HG02588 (cell line): ENCODE results near the gene TAB3.
"Not testable (repeated sequence)": the region's sequence is repeated elsewhere in the genome, so short reads cannot be mapped to it uniquely, and the experiment has no call there.

Experiments
- ATAC-seq: cut with Tn5 transposase; IDR thresholded peaks from one replicate; pipeline ENCODE4 v1.9.1; 2021; ENCODE audit warnings: mild to moderate bottlenecking, moderate library complexity; ENCODE audit not compliant: unreplicated experiment

TAB3 gene

DNA sequence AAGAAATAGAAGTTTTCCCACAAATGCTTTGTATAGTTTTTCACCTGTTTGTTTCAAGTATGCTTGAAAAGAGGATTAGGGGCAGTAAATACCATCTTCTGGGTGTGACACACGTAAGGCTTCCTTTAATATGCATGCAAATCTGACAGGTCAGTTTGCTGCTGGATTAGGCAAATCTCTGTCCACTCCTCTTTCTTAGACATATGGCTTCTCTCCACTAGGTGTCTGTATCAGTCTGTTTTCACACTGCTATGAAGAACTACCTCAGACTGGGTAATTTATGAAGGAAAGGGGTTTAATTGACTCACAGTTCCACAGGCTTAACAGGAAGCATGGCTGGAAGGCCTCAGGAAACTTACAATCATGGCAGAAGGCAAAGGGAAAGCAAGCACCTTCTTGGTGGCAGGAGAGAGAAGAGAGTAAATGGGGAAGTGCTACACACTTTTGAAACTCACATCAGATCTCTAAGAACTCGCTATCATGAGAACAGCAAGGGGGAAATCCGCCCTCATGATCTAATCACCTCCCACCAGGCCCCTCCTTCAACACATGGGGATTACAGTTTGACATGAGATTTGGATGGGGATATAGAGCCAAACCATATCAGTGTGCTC lies 66.9 kb downstream of the TAB3 start:
- peak; percentile 80 for ATAC-seq

DNA sequence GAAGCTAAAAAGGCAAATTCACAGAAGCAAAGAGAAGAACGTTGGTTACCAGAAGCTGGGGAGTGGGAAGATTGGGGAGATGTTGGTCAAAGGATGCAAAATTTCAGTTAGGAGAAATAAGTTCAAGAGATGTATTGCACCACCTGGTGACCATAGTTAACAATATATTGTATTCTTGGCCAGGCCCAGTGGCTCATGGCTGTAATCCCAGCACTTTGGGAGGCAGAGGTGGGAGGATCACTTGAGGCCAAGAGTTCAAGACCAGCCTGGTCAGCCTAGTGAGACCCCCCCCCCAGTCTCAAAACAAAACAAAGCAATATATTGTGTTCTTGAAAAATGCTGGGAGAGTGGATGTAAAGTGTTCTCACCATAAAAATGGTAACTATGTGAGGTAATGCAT lies 67.9 kb downstream of the TAB3 start:
- no peak for ATAC-seq

DNA sequence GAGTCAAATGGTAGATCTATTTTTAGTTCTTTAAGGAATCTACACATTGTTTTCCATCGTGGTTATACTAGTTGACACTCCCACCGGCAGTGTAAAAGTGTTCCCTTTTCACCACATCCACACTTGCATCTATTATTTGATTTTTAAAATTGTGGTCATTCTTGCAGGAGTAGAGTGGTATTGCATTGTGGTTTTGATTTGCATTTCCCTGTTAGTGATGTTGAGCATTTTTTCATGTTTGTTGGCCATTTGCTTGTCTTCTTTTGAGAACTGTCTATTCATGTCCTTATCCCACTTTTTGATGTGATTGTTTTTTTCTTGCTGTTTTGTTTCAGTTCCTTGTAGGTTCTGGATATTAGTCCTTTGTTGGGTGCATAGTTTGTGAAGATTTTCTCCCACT lies 70.0 kb downstream of the TAB3 start:
- ATAC-seq, result no peak

DNA sequence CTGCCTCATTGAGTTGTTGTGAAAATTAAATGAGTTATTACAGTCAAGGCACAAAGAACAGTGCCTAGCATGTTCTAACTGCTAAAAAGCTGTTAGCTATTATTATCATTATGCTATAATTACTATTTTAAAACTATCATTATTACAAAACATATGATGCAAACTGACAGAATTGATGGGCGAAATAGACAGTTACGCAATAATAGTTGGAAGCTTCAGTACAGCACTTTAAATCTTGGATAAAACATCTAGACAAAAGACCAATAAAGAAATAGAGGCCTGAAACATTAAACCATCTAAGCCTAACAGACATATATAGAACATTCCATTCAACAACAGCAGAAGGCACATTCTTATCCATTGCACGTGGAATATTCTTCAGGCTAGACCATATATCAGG lies 73.0 kb downstream of the TAB3 start:
- no peak for ATAC-seq

DNA sequence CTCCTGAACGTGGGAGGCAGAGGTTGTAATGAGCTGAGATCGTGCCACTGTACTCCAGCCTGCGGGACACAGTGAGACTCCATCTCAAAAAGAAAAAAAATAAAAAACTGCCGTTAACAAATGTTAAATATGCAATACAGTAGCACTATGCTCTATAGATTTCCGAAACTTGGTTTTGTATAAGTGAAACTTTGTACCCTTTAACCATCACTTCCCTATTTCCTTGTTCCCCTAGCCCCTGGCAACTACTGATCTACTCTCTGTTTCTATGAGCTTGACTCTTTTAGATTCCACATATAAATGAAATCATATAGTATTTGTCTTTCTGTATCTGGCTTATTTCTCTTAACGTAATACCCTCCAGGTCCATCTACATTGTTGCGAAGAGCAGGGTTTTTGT lies 74.1 kb downstream of the TAB3 start:
- no peak for ATAC-seq

DNA sequence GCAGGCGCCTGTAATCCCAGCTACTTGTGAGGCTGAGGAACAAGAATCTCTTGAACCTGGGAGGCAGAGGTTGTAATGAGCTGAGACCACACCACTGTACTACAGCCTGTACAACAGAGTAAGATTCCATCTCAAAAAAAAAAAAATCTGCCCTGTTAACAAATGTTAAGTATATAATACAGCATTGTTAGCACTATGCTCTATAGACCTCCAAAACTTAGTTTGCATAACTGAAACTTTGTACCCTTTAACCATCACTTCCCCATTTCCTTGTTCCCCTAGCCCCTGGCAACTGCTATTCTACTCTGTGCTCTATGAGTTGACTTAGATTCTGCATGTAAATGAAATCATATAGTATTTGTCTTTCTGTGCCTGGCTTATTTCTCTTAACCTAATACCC lies 76.7 kb downstream of the TAB3 start:
- peak; percentile 97 for ATAC-seq

DNA sequence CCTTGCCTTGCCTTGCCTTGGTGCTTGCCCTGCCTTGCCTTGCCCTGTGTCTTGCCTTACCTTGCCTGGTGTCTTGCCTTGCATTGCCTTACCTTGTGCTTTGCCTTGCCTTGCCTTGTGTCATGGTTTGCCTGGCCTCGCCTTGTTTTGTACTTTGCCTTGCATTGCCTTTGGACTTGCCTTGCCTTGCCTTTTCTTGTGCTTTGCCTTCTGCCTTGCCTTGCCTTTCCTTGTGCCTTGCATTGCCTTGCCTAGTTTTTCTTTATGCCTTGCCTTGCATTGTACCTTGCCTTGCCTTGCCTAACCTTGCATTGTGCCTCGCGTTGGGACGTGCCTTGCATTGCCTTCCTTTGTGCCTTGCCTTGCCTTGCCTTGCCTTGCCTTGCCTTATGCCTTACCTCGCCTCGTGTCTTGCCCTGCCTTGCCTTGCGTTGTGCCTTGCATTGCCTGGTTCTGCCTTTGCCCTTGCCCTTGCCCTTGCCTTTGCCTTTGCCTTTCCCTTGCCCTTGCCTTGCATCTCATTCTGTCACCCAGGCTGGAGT lies 82.8 kb downstream of the TAB3 start:
- no peak for ATAC-seq

DNA sequence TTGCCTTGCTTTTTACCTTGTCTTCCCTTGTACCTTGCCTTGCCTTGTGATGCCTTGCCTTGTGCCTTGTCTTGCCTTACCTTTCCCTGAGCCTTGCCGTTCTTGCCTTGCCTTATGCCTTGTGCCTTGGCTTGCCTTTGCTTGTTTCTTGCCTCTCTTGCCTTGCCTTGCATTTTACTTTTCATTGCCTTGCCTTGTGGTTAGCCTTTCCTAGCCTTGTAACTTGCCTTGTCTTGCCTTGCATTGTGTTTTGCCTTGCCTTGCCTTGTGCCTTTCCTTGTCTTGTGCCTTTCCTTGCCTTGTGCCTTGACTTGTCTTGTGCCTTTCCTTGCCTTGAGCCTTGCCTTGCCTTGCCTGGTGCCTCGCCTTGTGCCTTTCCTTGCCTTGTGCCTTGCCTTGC lies 84.6 kb downstream of the TAB3 start:
- no peak for ATAC-seq

DNA sequence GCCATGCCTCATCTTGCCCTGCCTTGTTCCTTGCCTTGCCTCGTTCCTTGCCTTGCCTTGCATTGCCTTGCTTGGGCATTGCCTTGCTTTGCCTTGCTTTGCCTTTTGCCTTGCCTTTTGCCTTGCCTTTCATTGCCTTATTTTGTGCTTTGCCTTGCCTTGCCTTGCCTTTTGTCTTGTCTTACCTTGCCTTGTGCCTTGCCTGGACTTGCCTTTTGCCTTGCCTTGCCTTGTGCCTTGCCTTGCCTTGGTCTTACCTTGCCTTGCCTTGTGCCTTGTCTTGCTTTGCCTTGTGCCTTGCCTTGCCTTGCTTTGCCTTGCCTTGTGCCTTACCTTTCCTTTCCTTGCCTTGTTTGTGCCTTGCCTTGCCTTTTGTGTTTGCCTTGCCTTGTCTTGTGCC lies 88.2 kb downstream of the TAB3 start:
- ATAC-seq, result no peak

DNA sequence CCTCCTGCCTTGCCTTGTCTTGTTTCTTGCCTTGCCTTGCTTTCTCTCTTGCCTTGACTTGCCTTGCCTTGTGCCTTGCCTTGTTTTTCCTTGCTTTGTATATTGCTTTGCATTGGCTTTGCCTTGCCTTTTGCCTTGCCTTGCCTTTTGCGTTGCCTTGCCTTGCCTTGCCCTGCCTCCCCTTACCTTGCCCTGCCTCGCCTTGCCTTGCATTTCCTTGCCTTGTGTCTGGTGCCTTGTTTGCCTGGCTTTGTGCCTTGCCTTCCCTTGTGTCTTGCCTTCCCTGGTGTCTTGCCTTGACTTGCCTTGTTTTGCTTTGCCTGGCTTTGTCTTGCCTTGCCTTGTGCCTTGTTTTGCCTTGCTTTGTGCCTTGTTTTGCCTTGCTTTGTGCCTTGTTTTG lies 89.7 kb downstream of the TAB3 start:
- ATAC-seq, result no peak

DNA sequence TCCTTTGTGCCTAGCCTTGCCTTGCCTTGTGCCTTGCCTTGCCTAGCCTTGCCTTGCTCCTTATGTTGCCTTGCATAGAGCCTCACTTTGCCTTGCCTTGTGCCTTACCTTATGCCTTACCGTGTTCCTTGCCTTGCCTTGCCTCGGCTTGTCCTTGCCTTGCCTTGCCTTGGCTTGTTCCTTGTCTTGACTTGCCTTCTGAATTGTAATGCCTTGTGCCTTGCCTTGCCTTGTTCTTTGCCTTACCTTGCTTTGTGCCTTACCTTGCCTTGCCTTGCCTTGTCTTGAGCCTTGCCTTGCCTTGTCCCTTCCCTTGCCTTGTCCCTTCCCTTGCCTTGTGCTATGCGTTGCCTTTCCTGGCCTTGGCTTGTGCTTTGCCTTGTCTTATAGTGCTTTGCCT lies 90.2 kb downstream of the TAB3 start:
- ATAC-seq, result no peak

DNA sequence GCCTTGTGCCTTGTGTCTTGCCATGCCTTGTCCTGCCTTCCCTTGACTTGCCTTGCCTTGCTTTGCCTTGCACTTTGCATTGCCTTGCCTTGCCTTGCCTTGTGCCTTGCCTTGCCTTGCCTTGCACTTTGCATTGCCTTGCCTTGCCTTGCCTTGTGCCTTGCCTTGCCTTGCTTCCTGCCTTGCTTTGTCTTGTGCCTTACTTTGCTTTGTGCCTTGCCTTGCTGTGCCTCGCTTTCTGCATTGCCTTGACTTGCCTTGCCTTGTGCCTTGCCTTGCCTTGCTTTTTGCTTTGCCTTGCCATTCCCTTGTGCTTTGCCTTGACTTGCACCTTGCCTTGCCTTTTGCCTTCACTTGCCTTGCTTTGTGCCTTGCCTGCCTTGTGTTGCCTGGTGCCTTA lies 91.8 kb downstream of the TAB3 start:
- not testable (repeated sequence) for ATAC-seq

DNA sequence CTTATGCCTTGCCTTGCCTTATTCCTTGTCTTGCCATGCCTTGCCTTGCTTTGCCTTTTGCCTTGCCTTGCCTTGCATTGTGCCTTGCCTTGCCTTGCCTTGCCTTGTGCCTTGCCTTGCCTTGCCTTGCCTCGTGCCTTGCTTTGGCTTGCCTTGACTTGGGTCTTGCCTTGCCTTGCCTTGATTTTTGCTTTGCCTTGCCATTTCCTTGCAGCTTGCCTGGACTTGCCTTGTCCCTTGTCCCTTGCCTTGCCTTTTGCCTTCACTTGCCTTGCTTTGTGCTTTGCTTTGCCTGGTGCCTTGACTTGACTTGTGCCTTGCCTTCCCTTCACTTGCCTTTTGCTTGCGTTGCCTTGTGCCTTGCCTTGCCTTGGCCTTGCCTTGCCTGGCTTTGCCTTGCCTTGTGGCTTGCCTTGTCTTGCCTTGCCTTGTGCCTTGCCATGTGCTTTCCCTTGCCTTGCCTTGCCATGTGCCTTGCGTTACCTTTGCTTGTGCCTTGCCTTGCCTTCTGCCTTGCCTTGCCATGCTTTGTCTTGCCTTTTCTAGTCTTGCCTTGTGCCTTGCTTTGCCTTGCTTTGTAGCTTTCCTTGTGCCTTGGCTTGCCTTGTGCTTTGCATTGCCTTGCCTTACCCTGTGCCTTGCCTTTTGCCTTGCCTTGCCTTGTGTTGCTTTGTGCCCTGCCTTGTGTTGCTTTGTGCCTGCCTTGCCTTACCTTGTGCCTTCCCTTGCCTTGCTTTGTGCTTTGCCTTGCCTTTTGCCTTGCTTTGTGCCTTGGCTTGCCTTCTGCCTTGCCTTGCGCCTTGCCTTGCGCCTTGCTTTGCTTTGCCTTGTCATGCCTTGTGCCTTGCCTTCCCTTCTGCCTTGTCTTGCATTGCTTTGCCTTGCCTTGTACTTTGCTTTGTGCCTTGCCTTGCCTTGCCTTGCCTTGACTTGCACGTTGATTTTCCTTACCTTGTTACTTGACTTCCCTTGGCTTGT lies 92.8 kb downstream of the TAB3 start:
- no peak for ATAC-seq

DNA sequence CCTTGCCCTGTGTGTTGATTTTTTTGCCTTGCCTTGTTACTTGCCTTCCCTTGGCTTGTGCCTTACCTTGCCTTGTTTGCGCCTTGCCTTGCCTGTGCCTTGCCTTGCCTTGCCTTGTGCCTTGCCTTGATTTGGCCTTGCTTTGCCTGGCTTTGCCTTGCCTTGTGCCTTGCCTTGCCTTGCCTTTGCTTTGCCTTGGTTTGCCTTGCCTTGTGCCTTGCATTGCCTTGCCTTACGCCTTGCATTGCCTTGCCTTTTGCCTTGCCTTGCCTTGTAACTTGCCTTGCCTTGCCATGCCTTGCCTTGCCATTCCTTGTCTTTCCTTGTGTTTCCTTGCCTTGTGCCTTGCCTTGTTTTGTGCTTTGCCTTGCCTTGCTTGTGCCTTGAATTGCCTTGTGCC lies 94.6 kb downstream of the TAB3 start:
- ATAC-seq, result no peak

DNA sequence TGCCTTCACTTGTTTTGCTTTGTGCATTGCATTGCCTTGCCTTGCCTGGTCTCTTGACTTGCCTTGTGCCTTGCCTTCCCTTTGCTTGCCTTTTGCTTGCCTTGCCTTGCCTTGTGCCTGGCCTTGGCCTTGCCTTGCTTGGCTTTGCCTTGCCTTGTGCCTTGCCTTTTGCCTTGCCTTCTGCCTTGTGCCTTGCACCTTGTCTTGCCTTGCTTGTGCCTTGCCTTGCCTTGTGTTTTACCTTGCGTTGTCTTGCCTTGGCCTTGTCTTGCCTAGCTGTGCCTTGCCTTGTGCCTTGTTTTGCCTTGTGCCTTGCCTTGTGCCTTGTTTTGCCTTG lies 95.3 kb downstream of the TAB3 start:
- ATAC-seq, result no peak

DNA sequence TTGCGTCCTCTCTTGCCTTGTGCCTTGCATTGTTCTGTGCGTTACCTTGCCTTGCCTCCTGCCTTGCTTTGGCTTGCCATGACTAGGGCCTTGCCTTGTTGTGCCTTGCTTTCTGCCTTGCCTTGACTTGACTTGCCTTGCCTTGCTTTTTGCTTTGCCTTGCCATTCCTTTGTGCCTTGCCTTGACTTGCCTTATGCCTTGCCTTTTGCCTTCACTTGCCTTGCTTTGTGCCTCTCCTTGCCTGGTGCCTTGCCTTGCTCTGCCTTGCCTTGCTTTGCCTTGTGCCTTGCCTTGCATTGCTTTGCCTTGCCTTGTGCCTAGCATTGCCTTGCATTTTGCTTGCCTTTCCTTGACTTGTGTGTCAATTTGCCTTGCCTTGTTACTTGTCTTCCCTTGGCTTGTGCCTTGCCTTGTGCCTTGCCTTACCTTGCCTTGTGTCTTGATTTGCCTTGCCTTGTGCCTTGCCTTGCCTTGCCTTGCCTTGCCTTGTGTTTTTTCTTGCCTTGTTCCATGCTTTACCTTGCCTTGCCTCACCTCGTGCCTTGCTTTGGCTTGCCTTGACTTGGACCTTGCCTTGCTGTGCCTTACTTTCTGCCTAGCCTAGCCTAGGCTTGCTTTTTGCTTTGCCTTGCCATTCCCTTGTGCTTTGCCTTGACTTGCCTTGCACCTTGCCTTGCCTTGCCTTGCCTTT lies 95.8 kb downstream of the TAB3 start:
- no peak for ATAC-seq

DNA sequence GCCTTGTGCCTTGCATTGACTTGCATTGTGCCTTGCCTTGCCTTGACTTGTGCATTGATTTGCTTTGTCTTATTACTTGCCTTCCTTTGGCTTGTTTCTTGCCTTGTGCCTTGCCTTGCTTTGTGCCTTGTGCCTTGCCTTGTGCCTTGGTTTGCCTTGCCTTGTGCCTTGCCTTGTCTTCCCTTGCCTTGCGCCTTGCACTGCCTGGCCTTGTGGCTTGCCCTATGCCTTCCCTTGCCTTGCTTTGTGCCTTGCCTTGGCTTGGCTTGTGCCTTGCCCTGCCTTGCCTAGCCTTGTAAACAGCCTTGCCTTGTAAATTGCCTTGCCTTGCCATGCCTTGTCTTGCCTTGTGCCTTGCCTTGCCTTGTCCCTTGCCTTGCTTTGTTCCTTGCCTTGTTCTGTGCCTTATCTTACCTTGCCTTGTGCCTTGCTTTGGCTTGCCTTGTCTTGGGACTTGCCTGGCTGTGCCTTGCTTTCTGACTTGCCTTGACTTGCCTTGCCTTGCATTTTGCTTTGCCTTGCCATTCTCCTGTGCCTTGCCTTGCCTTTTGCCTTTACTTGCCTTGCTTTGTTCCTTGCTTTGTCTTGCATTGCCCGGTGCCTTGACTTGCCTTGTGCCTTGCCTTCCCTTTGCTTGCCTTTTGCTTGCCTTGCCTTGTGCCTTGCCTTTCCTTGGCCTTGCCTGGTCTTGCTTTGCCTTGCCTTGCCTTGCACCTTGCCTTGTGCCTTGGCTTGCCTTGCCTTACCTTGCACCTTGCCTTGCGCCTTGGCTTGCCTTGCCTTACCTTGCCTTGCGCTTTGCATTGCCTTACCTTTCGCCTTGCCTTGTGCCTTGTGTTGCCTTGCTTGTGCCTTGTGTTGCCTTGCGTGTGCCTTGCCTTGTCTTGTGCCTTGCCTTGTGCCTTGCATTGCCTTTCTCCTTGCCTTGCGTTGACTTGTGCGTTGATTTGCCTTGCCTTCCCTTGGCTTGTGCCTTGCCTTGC lies 97.5 kb downstream of the TAB3 start:
- ATAC-seq, result no peak

DNA sequence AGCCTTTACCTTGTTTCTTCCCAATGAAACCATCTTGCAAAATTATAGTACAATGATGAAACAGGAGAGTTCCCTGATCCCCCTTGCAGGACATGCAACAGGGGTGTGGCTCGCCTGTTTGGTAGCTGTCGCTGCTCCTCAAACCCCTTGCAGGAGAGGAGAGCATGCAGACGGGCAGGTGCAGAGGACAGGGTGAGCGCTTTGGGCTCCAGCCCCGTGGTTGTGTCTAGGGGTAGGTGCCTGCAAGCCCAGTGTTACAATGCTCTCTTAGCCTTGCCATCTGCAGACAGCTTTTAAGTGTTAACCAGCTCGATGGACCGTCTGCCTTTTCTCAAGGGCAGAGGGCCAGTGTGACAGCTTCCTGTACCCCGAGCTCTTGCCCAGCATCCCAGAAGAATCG lies 102.0 kb downstream of the TAB3 start:
- no peak for ATAC-seq

DNA sequence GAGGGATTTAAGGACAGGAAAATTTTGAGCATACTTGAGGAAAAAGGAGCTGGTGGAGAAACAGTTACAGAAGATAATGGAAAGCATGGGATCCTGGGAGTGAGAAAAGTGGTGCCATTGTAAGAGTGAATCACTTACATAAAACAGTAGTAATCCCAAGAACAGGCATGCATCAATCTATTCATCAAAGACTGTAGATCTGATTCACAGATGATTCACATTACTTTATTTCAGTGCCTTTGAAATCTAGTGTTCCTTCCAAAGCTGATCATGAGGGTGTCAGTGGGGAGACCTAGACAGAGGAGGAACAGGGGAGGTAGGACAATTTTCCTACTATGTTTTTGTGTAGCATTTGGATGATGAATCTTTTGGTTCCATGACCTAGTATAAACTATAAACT lies 102.7 kb downstream of the TAB3 start:
- ATAC-seq, result no peak

DNA sequence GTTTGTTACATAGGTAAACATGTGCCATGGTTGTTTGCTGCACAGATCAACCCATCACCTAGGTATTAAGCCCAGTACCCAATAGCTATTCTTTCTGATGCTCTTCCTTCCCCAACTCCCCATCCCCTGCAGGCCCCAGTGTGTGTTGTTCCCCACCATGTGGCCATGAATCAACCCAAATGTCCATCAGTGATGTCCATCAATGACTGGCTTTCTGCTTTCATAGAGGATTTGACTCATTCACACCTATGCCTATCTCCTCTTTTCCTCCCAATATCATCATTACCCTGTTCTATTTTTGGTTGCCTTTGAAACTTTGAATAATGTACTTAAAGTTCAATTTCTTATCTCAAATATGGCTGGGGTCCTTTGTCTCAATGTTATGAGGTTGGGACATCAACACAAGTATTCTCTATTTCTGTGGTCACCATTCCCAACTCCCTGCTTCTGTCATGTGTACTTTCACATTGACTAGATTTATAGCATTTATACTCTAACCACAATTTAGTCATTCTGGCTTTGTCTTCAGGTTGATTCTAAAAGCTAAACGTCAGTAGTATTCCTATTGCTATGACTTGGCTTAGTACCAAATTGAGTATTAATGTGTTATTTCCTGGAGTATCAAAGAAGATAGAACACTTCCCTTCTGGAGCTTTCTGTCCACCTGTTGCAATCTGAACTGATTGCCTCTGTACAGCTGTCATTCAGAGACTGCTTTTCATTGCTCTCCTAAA lies 107.2 kb downstream of the TAB3 start:
- no peak for ATAC-seq
